Endothelial cell of umbilical vein (primary cell): ENCODE measurements around the gene MTREX. TPM values are rescaled to one million over a fixed set of nuclear protein-coding genes. Genes with fewer than 3 reads are reported as not detected.

Experiments
- BruUV-seq: library from RNA; stranded (reverse); fragments of 400-500 nt; replicated peaks from 2 replicates; lab custom pipeline; 2021; lab: Mats Ljungman, UMichigan
- CTCF ChIA-PET: fragments of 300-600, 350-600 bp; sonication (Branson Sonifier 250); formaldehyde crosslinking; loops from one replicate; lab custom pipeline; 2021; ENCODE audit warnings: antibody characterized with exemption, inconsistent platforms; lab: Charles Lee
- POLR2A ChIA-PET: fragments of 300-600, 350-600 bp; sonication (Branson Sonifier 250); formaldehyde crosslinking; loops from one replicate; lab custom pipeline; 2021; ENCODE audit warnings: antibody characterized with exemption, inconsistent platforms; lab: Charles Lee
- DNase-seq: peaks from one replicate; pipeline ENCODE4 v3.0.0-alpha.2; 2011; ENCODE audit warnings: low read depth, low spot score
- FAIRE-seq: peaks from 2 replicates; lab custom pipeline; 2011; peaks lifted over from hg19 to GRCh38; lab: Jason Lieb, UNC
- H2AFZ ChIP-seq: 2 replicates; pipeline ENCODE4 v1.6.0; 2012; ENCODE audit warnings: low read depth, low read length, control low read depth, inconsistent platforms
- H3K27ac ChIP-seq: 2 replicates; pipeline ENCODE4 v1.5.1; 2011; ENCODE audit warnings: low read depth, mild to moderate bottlenecking, control low read depth, low read length, moderate library complexity; ENCODE audit not compliant: insufficient read depth
- H3K27me3 ChIP-seq, 2 experiments: 2 replicates each; pipeline versions ENCODE4 v1.6.0 to v1.6.1; 2011; ENCODE audit warnings: low read length in 2 of 2, mixed read lengths in 1 of 2; ENCODE audit not compliant: control insufficient read depth in 2 of 2, insufficient read depth in 2 of 2
- H3K36me3 ChIP-seq, 2 experiments: 2 replicates in 1 of 2; 3 replicates in 1 of 2; pipeline ENCODE4 v1.5.1; 2011; ENCODE audit warnings: low read length in 2 of 2, mild to moderate bottlenecking in 1 of 2, moderate library complexity in 1 of 2; ENCODE audit not compliant: control insufficient read depth in 2 of 2, insufficient read depth in 2 of 2; ENCODE audit errors: extremely low read depth in 1 of 2
- H3K4me1 ChIP-seq: 3 replicates; pipeline ENCODE4 v1.5.1; 2011; ENCODE audit warnings: mild to moderate bottlenecking, low read length; ENCODE audit not compliant: control insufficient read depth, insufficient read depth; ENCODE audit errors: extremely low read depth
- H3K4me2 ChIP-seq: 2 replicates; pipeline ENCODE4 v1.6.1; 2011; ENCODE audit warnings: low read length, control low read depth, mixed read lengths; ENCODE audit not compliant: insufficient read depth
- H3K4me3 ChIP-seq, 3 experiments: fragments of 200-600 bp in 1 of 3; sonication (generic), shearing (Covaris generic) in 1 of 3; replicated peaks in 1 of 3; 2 replicates each; pipeline ENCODE4 v1.5.1; 2011 to 2016; ENCODE audit warnings: control low read depth in 3 of 3, low read length in 3 of 3, mild to moderate bottlenecking in 2 of 3, inconsistent platforms in 1 of 3, low read depth in 1 of 3, moderate library complexity in 1 of 3; ENCODE audit not compliant: insufficient read depth in 1 of 3
- H3K79me2 ChIP-seq: 2 replicates; pipeline ENCODE4 v1.6.0; 2012; ENCODE audit warnings: low read length, inconsistent platforms; ENCODE audit not compliant: control insufficient read depth, insufficient read depth
- H3K9ac ChIP-seq: replicated peaks from 2 replicates; pipeline ENCODE3; 2011; ENCODE audit warnings: low read length, control low read depth; ENCODE audit not compliant: insufficient read depth; ENCODE audit errors: extremely low read depth
- H3K9me1 ChIP-seq: replicated peaks from 3 replicates; pipeline ENCODE4 v1.6.0; 2011; ENCODE audit warnings: mild to moderate bottlenecking, low read length; ENCODE audit not compliant: control insufficient read depth, insufficient read depth; ENCODE audit errors: extremely low read depth
- H3K9me3 ChIP-seq: replicated peaks from 2 replicates; pipeline ENCODE4 v1.5.1; 2012; ENCODE audit warnings: low read length, inconsistent platforms; ENCODE audit not compliant: control insufficient read depth, insufficient read depth
- H4K20me1 ChIP-seq: replicated peaks from 2 replicates; pipeline ENCODE3; 2011; ENCODE audit warnings: mild to moderate bottlenecking, low read length; ENCODE audit not compliant: control insufficient read depth, insufficient read depth; ENCODE audit errors: extremely low read depth
- CTCF ChIP-seq, 2 donors: IDR thresholded peaks; 1 replicate in 1 of 2; 2 replicates in 1 of 2; pipeline ENCODE4 v1.5.1; 2011; ENCODE audit warnings: low read length in 2 of 2, mild to moderate bottlenecking in 2 of 2, moderate library complexity in 2 of 2, control low read depth in 1 of 2, inconsistent platforms in 1 of 2, low read depth in 1 of 2; ENCODE audit not compliant: insufficient read depth in 1 of 2; ENCODE audit errors: extremely low read depth in 1 of 2
- EZH2 ChIP-seq: IDR thresholded peaks from 2 replicates; pipeline ENCODE4 v1.6.1; 2012; ENCODE audit warnings: borderline replicate concordance, low read depth, mild to moderate bottlenecking, moderate library complexity, low read length, inconsistent platforms; ENCODE audit not compliant: severe bottlenecking
- FOS ChIP-seq: IDR thresholded peaks from 2 replicates; pipeline ENCODE4 v1.6.1; 2011; ENCODE audit warnings: mild to moderate bottlenecking, low read length, moderate library complexity, borderline replicate concordance; ENCODE audit not compliant: insufficient read depth
- GATA2 ChIP-seq: IDR thresholded peaks from 2 replicates; pipeline ENCODE4 v1.7.0; 2011; ENCODE audit warnings: low read depth, mild to moderate bottlenecking, moderate library complexity, mixed read lengths, low read length; ENCODE audit not compliant: insufficient read length, insufficient read depth
- JUN ChIP-seq: IDR thresholded peaks from 2 replicates; pipeline ENCODE4 v1.6.1; 2011; ENCODE audit warnings: borderline replicate concordance, low read depth; ENCODE audit not compliant: insufficient read length, insufficient read depth
- MAX ChIP-seq: IDR thresholded peaks from 2 replicates; pipeline ENCODE4 v1.6.1; 2011; ENCODE audit not compliant: insufficient read depth, insufficient read length
- MYC ChIP-seq: IDR thresholded peaks from one replicate; pipeline ENCODE4 v1.6.1; 2011; ENCODE audit warnings: mild to moderate bottlenecking, low read depth, low read length
- POLR2A ChIP-seq: IDR thresholded peaks from 2 replicates; pipeline ENCODE4 v1.6.1; 2012; ENCODE audit warnings: low read depth, mild to moderate bottlenecking, control low read depth, low read length
- POLR2AphosphoS5 ChIP-seq: IDR thresholded peaks from 2 replicates; pipeline ENCODE4 v1.6.1; 2012; ENCODE audit warnings: low read depth, mild to moderate bottlenecking, control low read depth, low read length, moderate library complexity; ENCODE audit not compliant: insufficient read depth
- dilution Hi-C: fragments of 300-500 bp; cut with MboI; formaldehyde crosslinking; loops from one replicate; pipeline ENCODE4 v1.15.0; 2019; ENCODE audit warnings: low sequenced_read_pairs; ENCODE audit not compliant: extremely low pct_ligation_motif_present
- intact Hi-C: fragments of 100-400 bp; cut with micrococcal nuclease; formaldehyde crosslinking; loops from one replicate; pipeline ENCODE4 v1.10.0; 2022
- polyA plus RNA-seq, 4 experiments: library from polyadenylated mRNA; depleted of rRNA in 3 of 4; stranded (reverse) in 3 of 4; unstranded in 1 of 4; fragments of >200 nt; gene quantifications; 2 replicates each; pipeline versions ENCODE4 v1.2.1 to v1.2.3, GENCODE V29; 2011 to 2012; ENCODE audit warnings: missing spikeins in 1 of 4
- total RNA-seq: library from RNA; stranded (reverse); gene quantifications from 2 replicates; pipeline ENCODE4 v1.2.3, GENCODE V29; 2021

Gene MTREX
- total and polyA plus RNA-seq, 2 donors (not counting 3 experiments of a cell fraction or from before 2014, with no cell fraction given), result 9.8 to 76.3 TPM

- Histone ChIP-seq H3K36me3 (no peaks in the 10 kb centered on the region), H3K27me3 (no peaks in the 10 kb centered on the region), H3K9me1 (no peaks in the 10 kb centered on the region), H3K27ac (no peak overlapping the region), H2AFZ (no peak overlapping the region), H3K79me2 (no peaks in the 10 kb centered on the region), H3K9me3 (no peaks in the 10 kb centered on the region), H3K4me3 (no peak overlapping the region), H3K9ac (no peak overlapping the region), H3K4me1 (no peaks in the 10 kb centered on the region), H3K4me2 (no peak overlapping the region), H4K20me1 (no peaks in the 10 kb centered on the region)
- DNase-seq (no peak), FAIRE-seq (no peak)
- ChIA-PET POLR2A (no interaction called here), CTCF (no interaction called here)
- no peak for TF ChIP-seq MAX
- no peak for TF ChIP-seq POLR2A
- TF ChIP-seq MYC, result no peak
- TF ChIP-seq EZH2, result no peak
- TF ChIP-seq FOS, result no peak
- TF ChIP-seq CTCF (IDR thresholded peaks at IDR 0.05; ENCODE audit: extremely low read depth in 1 of 2, insufficient read depth in 1 of 2, low read depth in 1 of 2, low read length in 2 of 2), result no peak
- TF ChIP-seq JUN, result no peak
- TF ChIP-seq GATA2, result no peak
- TF ChIP-seq POLR2AphosphoS5, result no peak
- BruUV-seq, result no TSS peak
- dilution Hi-C loops, result no loop called here
- intact Hi-C loops, result no loop called here
These were observed 145.4 kb downstream of the MTREX start for GRCh38 chr5:55453211-55453610.
